WI38 (cell line): Measurements from ENCODE around the gene CCDC28A.

Source experiments
- H3K4me3 ChIP-seq: 2 replicates; pipeline ENCODE4 v1.5.1; 2011; ENCODE audit warnings: low read depth, mild to moderate bottlenecking, control low read depth, low read length
- CTCF ChIP-seq: IDR thresholded peaks from 2 replicates; pipeline ENCODE4 v1.5.1; 2012; ENCODE audit warnings: low read depth, mild to moderate bottlenecking, control low read depth, low read length

Gene CCDC28A

GRCh38 chr6:138774370-138774769 lies 801 bp downstream of the CCDC28A start:
- H3K4me3 ChIP-seq = peak overlapping the region; percentile 82
- no peak for TF ChIP-seq CTCF

- no peak for TF ChIP-seq CTCF
Measured at GRCh38 chr6:138776659-138777058, 3.1 kb downstream of the CCDC28A start.

GRCh38 chr6:138778331-138778730 lies 4.8 kb downstream of the CCDC28A start:
- no peak for TF ChIP-seq CTCF

More at GRCh38 chr6:138776659-138777058, 3.1 kb downstream of the CCDC28A start:
- H3K4me3 ChIP-seq = no peak overlapping the region

GRCh38 chr6:138782243-138782642 lies 8.7 kb downstream of the CCDC28A start:
- no peak overlapping the region for H3K4me3 ChIP-seq
- TF ChIP-seq CTCF = no peak

More at GRCh38 chr6:138778331-138778730, 4.8 kb downstream of the CCDC28A start:
- no peak overlapping the region for H3K4me3 ChIP-seq

GRCh38 chr6:138785079-138785478 lies 11.5 kb downstream of the CCDC28A start:
- no peak for TF ChIP-seq CTCF
- H3K4me3 ChIP-seq = no peak overlapping the region

GRCh38 chr6:138785980-138786379 lies 12.4 kb downstream of the CCDC28A start:
- TF ChIP-seq CTCF = no peak
- H3K4me3 ChIP-seq = no peak overlapping the region

GRCh38 chr6:138787138-138787537 lies 13.6 kb downstream of the CCDC28A start:
- TF ChIP-seq CTCF = no peak
- no peak overlapping the region for H3K4me3 ChIP-seq
